HG03095 (cell line): Measurements from ENCODE around the gene BCAP29.
A peak's percentile ranks its signal among the peaks of the same experiment; 100 is the strongest.
"Not testable (repeated sequence)": the region's sequence is repeated elsewhere in the genome, so short reads cannot be mapped to it uniquely, and the experiment has no call there.

Experiments used
- ATAC-seq: cut with Tn5 transposase; IDR thresholded peaks from one replicate; pipeline ENCODE4 v1.9.1; 2021; ENCODE audit warnings: moderate library complexity; ENCODE audit not compliant: unreplicated experiment

The BCAP29 gene

GRCh38 chr7:107615910-107616680 lies 36.0 kb downstream of the BCAP29 start:
- ATAC-seq = no peak

GRCh38 chr7:107622429-107622828 lies 42.4 kb downstream of the BCAP29 start:
- ATAC-seq = no peak

DNA sequence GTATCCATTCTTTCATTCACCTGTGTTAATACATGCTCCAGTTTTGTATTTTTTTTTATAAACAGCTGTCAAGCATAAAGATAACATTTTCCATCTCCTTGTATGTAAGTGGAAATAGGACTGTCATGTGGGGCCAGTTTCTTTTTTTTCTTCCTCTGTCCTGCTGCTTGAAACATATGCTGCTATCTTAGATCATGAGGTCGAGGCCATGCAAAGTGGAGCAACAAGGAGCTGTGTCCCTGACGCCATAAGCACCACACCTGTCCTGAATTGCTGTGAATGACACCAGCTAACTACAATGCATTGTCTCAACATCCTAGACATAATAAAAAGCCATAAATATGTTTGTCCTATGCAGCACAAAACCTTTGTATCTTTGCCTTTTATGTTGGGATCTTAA lies 42.8 kb downstream of the BCAP29 start:
- ATAC-seq = no peak

- ATAC-seq = no peak
Observed at GRCh38 chr7:107627002-107627401, 47.0 kb downstream of the BCAP29 start.

DNA sequence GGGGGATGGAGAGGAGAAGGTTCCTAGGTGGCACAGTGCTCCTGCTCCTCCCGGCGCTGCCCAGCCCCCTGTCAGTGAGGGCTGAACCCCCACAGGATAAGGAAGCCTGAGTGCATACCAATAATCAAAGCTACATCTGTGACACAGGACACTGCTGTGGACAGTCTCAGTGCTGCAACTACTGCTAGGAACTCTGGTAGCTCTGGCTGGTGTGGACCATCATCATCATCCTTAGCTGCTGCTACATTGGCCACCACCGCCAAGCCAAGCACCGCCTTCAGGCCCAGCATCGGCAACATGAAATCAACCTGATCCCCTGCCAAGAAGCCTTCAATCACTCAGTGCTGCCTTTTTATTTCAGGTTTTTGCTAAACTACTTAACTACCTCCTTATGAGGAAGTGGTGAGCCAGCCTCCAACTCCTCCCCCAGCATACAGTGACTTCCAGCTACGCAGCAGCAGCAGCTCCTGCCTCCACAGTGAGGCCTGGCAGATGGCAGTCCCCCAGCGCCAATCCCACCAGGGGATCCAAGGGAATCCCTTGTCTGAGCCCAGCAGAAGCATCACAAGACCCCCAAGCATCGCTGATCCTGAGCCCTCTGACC lies 48.5 kb downstream of the BCAP29 start:
- ATAC-seq = no peak

- ATAC-seq = no peak
Observed at GRCh38 chr7:107630342-107630741, 50.3 kb downstream of the BCAP29 start.

DNA sequence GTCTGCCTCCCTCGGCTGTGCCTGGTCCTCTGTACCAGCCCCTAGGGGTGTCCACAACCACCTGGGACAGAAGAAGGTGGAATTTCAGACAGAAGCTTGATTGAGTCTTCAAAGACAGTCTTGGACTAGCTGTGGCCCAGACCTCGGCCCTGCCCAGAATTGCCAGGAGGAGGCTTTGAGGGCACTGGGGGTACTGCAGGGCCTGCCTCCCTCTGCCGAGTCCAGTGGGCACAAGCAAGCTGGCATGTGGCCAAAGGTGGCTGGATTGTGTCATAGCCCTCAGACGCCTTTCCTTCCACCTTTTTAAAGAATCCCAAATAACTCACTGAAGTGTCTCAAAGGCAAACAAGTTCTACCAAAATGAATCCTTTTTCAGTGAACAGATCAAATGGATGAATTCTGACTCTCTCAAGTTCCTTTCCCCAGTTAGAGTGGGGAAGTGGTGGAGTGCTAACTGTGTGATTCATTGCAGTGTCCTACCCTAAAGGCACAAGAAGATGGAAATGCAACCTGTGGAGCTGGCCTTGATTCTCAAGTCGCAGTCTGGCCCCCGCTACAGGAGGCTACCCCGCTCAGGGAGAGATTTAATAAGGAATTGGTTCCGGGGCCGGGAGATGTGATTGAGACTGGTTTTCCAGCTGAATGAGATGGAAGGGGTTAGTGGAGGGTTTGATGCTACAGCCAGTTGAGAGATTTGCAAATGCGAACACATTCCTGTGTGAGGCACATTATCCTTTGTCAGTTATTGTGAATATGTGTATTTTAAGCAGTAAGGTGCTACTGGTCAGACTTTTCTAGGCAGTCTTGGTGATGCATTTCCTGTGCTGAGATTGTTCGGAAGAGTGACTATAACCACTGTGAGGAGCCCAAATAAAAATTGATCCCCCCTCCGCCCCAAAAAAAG lies 51.8 kb downstream of the BCAP29 start:
- ATAC-seq = no peak

- no peak for ATAC-seq
Observed at GRCh38 chr7:107632492-107632865, 52.4 kb downstream of the BCAP29 start.

DNA sequence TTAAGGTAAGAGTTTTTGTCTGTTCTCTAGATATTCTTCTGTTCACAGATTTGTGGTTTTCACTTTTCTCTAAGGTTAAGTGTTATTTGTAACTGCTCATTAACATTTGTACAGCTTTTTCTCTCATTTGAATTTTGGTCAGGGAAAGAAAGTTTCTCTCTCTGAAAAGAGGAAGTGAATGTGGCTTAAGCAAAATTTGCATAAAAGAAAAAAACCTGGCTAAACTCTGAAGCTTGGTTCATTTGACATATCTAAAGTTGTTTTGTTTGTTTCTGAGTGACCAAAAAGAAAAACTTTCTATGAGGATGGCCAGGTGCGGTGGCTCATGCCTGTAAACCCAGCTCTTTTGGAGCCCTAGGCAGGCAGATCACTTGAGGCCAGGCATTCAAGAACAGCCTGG lies 58.5 kb downstream of the BCAP29 start:
- ATAC-seq = peak; percentile 95

DNA sequence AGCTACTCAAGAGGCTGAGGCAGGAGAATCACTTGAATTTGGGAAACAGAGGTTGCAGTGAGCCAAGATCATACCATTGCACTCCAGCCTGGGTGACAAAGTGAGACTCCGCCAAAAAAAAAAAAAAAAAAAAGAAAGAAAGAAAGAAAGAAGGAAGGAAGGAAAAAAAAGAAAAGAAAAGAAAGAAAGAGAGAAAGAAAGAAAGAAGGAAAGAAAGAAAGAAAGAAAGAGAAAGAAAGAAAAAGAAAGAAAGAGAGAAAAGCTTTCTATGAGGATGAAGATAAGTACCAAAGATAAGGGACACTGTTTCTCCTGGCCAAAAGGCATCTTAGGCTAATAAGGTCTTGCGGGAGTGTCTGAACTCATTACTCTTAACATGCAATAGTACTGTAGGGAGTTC lies 59.0 kb downstream of the BCAP29 start:
- ATAC-seq = not testable (repeated sequence)

GRCh38 chr7:107641676-107642075 lies 61.6 kb downstream of the BCAP29 start:
- ATAC-seq = no peak

DNA sequence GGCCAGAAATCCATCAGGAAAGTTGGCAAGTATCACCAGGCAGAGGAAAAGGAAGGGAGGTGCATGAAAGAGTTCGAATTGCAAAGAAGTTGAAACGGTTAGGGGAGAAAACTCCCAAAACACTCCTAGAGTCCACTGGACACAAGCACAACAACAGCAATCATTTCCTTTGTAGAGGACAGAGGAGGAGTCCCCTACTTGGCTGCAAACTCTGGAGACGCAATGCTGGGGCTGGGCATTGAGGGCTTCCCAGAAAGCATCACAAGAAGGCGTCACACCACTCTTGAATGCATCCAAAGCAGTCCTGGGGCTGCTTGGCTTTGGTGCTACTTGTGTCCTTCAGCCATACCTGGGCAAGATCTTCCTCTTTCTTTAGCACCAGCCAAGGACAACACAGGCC lies 62.5 kb downstream of the BCAP29 start:
- no peak for ATAC-seq

DNA sequence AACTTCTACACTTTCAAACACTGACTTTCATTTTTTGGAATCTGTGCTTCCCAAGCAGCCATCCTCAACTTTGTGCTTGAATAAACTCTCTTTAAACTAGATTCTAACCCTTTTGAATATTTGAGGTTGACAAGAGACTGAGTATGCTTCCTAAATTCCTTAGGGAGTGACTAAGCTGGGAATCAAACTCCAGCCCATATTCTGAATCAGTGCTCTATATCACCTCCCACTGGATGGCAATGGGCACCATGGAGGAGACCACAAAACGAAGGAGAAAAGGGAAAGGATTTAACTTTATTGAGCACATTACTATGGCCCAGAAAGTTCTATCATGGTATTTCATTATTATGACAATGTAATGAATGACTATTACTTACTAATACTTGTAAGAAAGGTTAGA lies 63.4 kb downstream of the BCAP29 start:
- ATAC-seq = no peak

DNA sequence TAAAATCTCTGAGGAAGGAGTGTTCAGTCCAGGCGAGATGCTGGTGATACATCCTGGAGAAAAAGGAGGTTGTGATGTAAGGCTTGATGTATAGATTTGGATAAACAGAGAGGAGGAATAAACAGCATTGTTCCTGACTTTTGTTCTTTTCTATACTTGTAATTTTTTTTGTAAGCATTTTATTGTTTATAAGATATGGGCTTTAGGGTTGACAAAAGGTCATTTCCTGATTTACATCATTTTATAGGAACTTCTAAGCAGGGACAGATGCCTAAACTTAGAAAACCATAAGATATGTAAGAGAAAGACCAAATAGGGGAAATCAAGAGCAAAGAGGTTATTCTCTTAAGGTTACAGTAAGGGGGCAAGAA lies 63.9 kb downstream of the BCAP29 start:
- ATAC-seq = no peak

- no peak for ATAC-seq
Observed at GRCh38 chr7:107644309-107644974, 64.4 kb downstream of the BCAP29 start.

- no peak for ATAC-seq
Observed at GRCh38 chr7:107652642-107653041, 72.6 kb downstream of the BCAP29 start.

DNA sequence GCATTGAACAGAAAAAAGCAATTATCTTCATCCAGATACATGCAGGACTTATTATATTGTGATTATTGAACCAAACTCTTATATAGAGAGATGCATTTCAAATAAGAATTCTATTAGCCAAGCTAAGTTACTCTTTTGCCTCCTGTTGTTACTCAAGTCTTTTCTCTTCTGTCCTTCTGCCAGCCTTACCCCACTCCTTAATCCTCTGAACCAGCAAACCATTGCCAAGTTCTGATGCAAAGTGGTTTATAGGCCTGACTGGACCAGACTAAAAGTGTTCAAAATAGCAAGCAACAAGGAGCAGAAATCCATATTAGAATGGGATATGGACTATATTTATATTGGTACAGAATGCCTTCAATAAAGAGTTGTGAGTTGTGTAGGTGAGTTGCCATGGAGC lies 78.4 kb downstream of the BCAP29 start:
- no peak for ATAC-seq

DNA sequence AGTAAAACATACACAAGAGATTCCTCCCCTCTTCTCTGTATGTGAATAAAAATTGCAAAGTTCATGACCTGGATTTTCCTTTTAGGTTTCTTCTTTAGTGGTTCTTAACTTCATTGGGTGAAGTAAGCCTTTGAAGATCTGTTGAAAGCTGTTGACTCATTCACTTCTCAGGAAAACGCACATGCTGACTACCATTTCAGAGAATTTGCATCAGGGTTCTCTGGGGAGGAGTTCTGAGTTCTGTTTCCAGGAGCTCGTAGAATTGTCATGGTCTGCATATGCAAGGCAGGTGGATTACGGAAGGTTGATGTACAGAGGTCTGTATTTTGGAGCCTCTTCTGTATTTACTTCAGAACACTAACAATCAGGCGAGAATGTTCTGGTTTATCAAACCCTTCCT lies 79.6 kb downstream of the BCAP29 start:
- peak; percentile 59 for ATAC-seq

GRCh38 chr7:107660381-107661080 lies 80.5 kb downstream of the BCAP29 start, which contains the start of gene SLC26A4:
TSS of gene SLC26A4 (plus strand) at chr7:107660828. CDS start at chr7:107661642, 814 bp downstream.
- ATAC-seq = peak; percentile 48

DNA sequence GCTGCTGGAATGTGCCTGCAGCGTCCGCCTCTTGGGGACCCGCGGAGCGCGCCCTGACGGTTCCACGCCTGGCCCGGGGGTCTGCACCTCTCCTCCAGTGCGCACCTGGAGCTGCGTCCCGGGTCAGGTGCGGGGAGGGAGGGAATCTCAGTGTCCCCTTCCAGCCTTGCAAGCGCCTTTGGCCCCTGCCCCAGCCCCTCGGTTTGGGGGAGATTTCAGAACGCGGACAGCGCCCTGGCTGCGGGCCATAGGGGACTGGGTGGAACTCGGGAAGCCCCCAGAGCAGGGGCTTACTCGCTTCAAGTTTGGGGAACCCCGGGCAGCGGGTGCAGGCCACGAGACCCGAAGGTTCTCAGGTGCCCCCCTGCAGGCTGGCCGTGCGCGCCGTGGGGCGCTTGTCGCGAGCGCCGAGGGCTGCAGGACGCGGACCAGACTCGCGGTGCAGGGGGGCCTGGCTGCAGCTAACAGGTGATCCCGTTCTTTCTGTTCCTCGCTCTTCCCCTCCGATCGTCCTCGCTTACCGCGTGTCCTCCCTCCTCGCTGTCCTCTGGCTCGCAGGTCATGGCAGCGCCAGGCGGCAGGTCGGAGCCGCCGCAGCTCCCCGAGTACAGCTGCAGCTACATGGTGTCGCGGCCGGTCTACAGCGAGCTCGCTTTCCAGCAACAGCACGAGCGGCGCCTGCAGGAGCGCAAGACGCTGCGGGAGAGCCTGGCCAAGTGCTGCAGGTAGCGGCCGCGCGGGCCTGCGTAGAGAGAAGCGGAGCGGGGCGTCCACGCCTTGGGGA lies 81.2 kb downstream of the BCAP29 start:
- ATAC-seq = no peak
